Neuron (in vitro differentiated cells): ENCODE measurements around the gene ZNF732.
"Not testable (repeated sequence)": the region's sequence is repeated elsewhere in the genome, so short reads cannot be mapped to it uniquely, and the experiment has no call there.

Experiments
- H2AFZ ChIP-seq: one replicate; pipeline ENCODE4 v1.6.1; 2013; ENCODE audit warnings: low read depth, mild to moderate bottlenecking, inconsistent platforms, low read length, moderate library complexity
- H3K27me3 ChIP-seq: one replicate; pipeline ENCODE4 v1.6.1; 2013; ENCODE audit warnings: low read length; ENCODE audit not compliant: insufficient read depth
- H3K36me3 ChIP-seq: one replicate; pipeline ENCODE4 v1.6.1; 2013; ENCODE audit warnings: low read length; ENCODE audit not compliant: insufficient read depth
- H3K4me1 ChIP-seq: one replicate; pipeline ENCODE4 v1.6.1; 2013; ENCODE audit warnings: low read length; ENCODE audit not compliant: insufficient read depth
- H3K4me3 ChIP-seq: 2 replicates; pipeline ENCODE4 v1.5.1; 2013; ENCODE audit warnings: mild to moderate bottlenecking, low read length, moderate library complexity
- H3K9me3 ChIP-seq: one replicate; pipeline ENCODE4 v1.6.1; 2013; ENCODE audit warnings: low read length

ZNF732 gene

DNA sequence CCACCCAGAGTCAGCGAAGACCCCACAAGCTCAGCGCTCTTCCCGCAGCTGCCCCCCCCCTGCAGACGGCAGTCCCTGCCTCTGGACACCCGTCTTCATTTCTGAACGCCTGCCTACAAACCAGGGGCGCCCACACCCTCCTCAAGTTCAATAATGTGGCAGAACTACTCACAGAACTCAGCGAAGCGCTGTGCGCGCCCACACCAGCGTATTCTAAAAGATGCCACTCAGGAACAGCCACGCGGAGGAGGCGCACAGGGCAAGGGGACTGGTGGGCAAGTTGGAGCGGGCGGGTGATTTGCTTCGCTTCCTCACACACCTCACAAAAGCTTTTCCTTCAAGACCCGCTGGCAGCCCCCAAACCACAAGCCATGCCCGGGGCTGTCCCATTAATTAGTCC is 758 bp downstream of the ZNF732 start:
- H3K4me3 ChIP-seq = peak overlapping the region; percentile 54
- H3K27me3 ChIP-seq, H3K36me3 ChIP-seq, H3K4me1 ChIP-seq: not testable (repeated sequence)
- H2AFZ ChIP-seq = peak overlapping the region; percentile 84
- peaks cover 26% of the 10 kb centered on the region for H3K9me3 ChIP-seq

- H3K4me3 ChIP-seq = no peak overlapping the region
- H2AFZ ChIP-seq = no peak overlapping the region
- H3K27me3 ChIP-seq = no peaks in the 10 kb centered on the region
- H3K4me1 ChIP-seq = no peaks in the 10 kb centered on the region
- no peaks in the 10 kb centered on the region for H3K36me3 ChIP-seq
- peaks cover 31% of the 10 kb centered on the region for H3K9me3 ChIP-seq
Observed at GRCh38 chr4:302381-302780, 2.9 kb downstream of the ZNF732 start.

- H3K9me3 ChIP-seq = peaks cover 11% of the 10 kb centered on the region
Observed at GRCh38 chr4:294732-295131, 10.5 kb downstream of the ZNF732 start.

GRCh38 chr4:288891-289290 is 16.4 kb downstream of the ZNF732 start:
- Histone ChIP-seq H3K36me3 (no peaks in the 10 kb centered on the region), H3K4me3 (no peak overlapping the region), H3K9me3 (peaks cover 6% of the 10 kb centered on the region)

More at GRCh38 chr4:294732-295131, 10.5 kb downstream of the ZNF732 start:
- Histone ChIP-seq H3K36me3 (no peaks in the 10 kb centered on the region), H3K27me3 (no peaks in the 10 kb centered on the region), H3K4me1 (no peaks in the 10 kb centered on the region), H2AFZ (no peak overlapping the region), H3K4me3 (no peak overlapping the region)

DNA sequence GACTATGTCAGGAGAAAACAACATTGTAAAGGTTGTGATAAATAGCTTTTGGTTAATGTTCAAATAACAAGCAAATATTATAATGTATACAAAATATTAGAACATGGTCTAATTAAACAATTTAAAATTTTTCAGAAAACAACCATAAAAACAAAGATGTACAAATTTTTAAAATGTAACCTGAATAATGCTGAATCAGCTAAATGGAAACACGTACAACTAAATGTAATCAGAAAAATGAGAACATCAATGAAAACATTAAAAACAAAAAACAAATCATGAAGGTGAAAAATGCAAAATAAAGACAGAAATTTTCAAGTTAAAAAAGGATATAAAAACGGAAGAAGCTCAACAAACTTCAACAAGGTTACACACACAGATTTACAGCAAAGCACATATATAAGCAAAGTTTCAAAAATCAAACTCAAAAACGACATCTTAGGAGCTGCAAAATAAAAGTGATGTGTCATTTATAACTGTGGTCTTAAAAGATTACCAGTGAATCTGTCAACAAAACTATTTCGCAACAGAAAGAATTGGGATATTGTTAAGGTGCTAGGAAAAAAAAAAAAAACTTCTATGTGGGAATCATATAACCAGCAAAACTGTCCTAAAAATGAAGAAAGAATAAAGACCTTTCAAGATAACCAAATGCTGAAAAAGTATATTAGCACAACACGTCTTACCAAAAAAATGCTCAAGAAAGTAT is 31.8 kb downstream of the ZNF732 start:
- no peaks in the 10 kb centered on the region for H3K4me1 ChIP-seq
- H3K9me3 ChIP-seq = peaks cover 17% of the 10 kb centered on the region
- H3K36me3 ChIP-seq = no peaks in the 10 kb centered on the region
- H3K4me3 ChIP-seq = no peak overlapping the region
- H2AFZ ChIP-seq = no peak overlapping the region
- no peaks in the 10 kb centered on the region for H3K27me3 ChIP-seq

More at GRCh38 chr4:288891-289290, 16.4 kb downstream of the ZNF732 start:
- H2AFZ ChIP-seq = no peak overlapping the region
- no peaks in the 10 kb centered on the region for H3K4me1 ChIP-seq
- H3K27me3 ChIP-seq = no peaks in the 10 kb centered on the region

DNA sequence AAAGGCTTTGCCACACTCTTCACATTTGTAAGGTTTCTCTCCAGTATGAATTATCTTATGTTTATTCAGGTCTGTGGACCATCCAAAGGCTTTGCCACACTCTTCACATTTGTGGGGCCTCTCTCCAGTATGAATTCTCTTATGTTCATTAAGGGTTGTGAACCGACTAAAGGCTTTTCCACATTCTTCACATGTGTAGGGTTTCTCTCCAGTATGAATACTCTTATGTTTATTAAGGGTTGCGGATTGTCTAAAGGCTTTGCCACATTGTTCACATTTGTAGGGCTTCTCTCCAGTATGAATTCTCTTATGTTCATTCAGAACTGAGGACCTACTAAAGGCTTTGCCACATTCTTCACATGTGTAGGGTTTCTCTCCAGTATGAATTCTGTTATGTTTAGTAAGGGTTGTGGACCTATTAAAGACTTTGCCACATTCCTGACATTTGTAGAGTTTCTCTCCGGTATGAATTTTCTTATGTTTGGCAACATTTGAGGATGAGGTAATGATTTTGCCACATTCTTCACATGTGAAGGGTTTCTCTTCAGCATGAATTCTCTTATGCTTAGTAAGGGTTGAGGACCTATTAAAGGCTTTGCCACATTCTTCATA is 33.7 kb downstream of the ZNF732 start:
- H2AFZ ChIP-seq = no peak overlapping the region
- H3K9me3 ChIP-seq = peaks cover 21% of the 10 kb centered on the region

DNA sequence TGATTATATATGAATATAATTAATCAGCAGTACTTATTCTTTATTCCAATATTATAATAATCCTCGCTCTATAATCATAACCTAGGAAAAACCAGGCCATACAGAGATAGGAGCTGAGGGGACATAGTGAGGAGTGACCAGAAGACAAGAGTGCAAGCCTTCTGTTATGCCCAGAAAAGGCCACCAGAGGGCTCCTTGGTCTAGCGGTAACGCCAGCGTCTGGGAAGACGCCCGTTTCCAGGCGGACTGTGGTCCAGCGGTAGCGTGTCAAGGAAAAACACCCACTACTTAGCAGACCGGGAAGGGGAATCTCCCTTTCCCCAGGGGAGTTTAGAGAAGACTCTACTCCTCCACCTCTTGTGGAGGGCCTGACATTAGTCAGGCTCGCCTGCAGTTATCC is 46.0 kb downstream of the ZNF732 start:
- H3K36me3 ChIP-seq, H3K27me3 ChIP-seq, H2AFZ ChIP-seq, H3K4me1 ChIP-seq, H3K4me3 ChIP-seq: not testable (repeated sequence)
- peaks cover 42% of the 10 kb centered on the region for H3K9me3 ChIP-seq

More for the DNA sequence above, 33.7 kb downstream of the ZNF732 start:
- no peaks in the 10 kb centered on the region for H3K27me3 ChIP-seq
- no peaks in the 10 kb centered on the region for H3K36me3 ChIP-seq
- no peaks in the 10 kb centered on the region for H3K4me1 ChIP-seq
- no peak overlapping the region for H3K4me3 ChIP-seq

- peaks cover 36% of the 10 kb centered on the region for H3K9me3 ChIP-seq
Observed at GRCh38 chr4:256492-256891, 48.8 kb downstream of the ZNF732 start.

DNA sequence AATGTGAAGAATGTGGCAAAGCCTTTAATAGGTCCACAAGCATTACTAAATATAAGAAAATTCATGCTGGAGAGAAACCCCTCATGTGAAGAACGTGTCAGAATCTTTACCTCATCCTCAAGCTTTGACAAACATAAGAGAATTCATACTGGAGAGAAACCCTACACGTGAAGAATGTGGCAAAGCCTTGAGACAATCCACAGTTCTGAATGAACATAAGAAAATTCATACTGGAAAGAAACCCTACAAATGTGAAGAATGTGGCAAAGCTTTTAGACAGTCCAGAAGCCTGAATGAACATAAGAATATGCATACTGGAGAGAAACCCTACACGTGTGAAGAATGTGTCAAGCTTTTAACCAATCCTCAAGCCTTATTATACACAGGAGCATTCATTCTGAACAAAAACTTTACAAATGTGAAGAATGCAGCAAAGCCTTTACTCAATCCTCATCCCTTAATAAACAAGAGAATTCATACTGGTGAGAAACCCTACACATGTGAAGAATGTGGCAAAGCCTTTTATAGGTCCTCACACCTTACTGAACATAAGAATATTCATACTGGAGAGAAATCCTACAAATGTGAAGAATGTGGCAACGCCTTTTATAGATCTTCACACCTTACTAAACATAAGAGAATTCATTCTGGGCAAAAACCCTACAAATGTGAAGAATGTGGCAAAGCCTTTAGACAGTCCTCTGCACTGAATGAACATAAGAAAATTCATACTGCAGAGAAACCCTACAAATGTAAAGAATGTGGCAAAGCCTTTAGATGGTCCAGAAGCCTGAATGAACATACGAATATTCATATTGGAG is 51.1 kb downstream of the ZNF732 start:
- Histone ChIP-seq H3K4me3 (no peak overlapping the region), H3K36me3 (no peaks in the 10 kb centered on the region), H3K4me1 (no peaks in the 10 kb centered on the region), H3K27me3 (no peaks in the 10 kb centered on the region), H3K9me3 (peaks cover 28% of the 10 kb centered on the region), H2AFZ (no peak overlapping the region)

More at GRCh38 chr4:256492-256891, 48.8 kb downstream of the ZNF732 start:
- no peak overlapping the region for H2AFZ ChIP-seq
- H3K4me1 ChIP-seq = no peaks in the 10 kb centered on the region
- H3K36me3 ChIP-seq = no peaks in the 10 kb centered on the region
- no peaks in the 10 kb centered on the region for H3K27me3 ChIP-seq
- no peak overlapping the region for H3K4me3 ChIP-seq

GRCh38 chr4:252065-252601 is 53.1 kb downstream of the ZNF732 start:
- peaks cover 28% of the 10 kb centered on the region for H3K9me3 ChIP-seq
- no peak overlapping the region for H2AFZ ChIP-seq

DNA sequence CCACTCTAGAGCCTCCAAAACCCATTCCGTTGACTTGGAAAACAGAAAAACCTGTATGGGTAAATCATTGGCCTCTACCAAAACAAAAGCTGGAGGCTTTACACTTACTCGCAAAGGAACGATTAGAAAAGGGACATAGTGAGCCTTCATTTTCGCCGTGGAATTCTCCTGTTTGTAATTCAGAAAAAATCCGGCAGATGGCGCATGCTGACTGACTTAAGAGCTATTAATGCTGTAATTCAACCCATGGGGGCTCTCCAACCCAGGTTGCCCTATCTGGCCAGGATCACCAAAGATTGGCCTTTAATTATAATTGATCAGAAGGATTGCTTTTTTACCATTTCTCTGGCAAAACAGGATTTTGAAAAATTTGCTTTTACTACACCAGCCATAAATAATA is 60.8 kb downstream of the ZNF732 start:
- no peak overlapping the region for H3K4me3 ChIP-seq
- H3K27me3 ChIP-seq = no peaks in the 10 kb centered on the region
- no peaks in the 10 kb centered on the region for H3K36me3 ChIP-seq
- no peaks in the 10 kb centered on the region for H3K4me1 ChIP-seq
- H3K9me3 ChIP-seq = peaks cover 13% of the 10 kb centered on the region
- no peak overlapping the region for H2AFZ ChIP-seq

More at GRCh38 chr4:252065-252601, 53.1 kb downstream of the ZNF732 start:
- H3K4me3 ChIP-seq = no peak overlapping the region
- no peaks in the 10 kb centered on the region for H3K27me3 ChIP-seq
- no peaks in the 10 kb centered on the region for H3K4me1 ChIP-seq
- no peaks in the 10 kb centered on the region for H3K36me3 ChIP-seq

DNA sequence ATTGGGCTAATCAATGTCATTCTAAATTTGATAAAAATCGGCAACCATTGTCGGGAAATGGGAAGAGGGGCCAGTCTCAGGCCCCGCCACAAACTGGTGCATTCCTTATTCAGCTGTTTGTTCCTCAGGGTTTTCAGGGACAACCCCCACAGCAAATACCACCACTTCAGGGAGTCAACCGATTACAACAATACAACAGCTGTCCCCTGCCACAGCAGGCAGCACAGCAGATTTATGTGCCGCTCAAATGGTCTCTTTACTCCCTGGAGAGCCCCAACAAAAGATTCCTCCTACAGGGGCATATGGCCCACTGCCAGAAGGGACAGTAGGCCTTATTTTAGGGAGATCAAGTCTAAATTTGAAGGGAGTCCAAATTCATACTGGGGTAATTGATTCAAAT is 61.8 kb downstream of the ZNF732 start:
- H3K4me3 ChIP-seq = no peak overlapping the region
- H3K4me1 ChIP-seq = no peaks in the 10 kb centered on the region
- no peak overlapping the region for H2AFZ ChIP-seq
- H3K27me3 ChIP-seq = no peaks in the 10 kb centered on the region
- peaks cover 15% of the 10 kb centered on the region for H3K9me3 ChIP-seq
- H3K36me3 ChIP-seq = no peaks in the 10 kb centered on the region
